ENCODE measurements around the gene APOD. TPM values are rescaled to one million over a fixed set of nuclear protein-coding genes. Genes with fewer than 3 reads are reported as not detected.
A peak's percentile ranks its signal among the peaks of the same experiment; 100 is the strongest.
"Not testable (repeated sequence)": the region's sequence is repeated elsewhere in the genome, so short reads cannot be mapped to it uniquely, and the experiment has no call there.

Gene APOD
- total RNA-seq, 1 donor from 2014 or later, result 60.0 TPM

DNA sequence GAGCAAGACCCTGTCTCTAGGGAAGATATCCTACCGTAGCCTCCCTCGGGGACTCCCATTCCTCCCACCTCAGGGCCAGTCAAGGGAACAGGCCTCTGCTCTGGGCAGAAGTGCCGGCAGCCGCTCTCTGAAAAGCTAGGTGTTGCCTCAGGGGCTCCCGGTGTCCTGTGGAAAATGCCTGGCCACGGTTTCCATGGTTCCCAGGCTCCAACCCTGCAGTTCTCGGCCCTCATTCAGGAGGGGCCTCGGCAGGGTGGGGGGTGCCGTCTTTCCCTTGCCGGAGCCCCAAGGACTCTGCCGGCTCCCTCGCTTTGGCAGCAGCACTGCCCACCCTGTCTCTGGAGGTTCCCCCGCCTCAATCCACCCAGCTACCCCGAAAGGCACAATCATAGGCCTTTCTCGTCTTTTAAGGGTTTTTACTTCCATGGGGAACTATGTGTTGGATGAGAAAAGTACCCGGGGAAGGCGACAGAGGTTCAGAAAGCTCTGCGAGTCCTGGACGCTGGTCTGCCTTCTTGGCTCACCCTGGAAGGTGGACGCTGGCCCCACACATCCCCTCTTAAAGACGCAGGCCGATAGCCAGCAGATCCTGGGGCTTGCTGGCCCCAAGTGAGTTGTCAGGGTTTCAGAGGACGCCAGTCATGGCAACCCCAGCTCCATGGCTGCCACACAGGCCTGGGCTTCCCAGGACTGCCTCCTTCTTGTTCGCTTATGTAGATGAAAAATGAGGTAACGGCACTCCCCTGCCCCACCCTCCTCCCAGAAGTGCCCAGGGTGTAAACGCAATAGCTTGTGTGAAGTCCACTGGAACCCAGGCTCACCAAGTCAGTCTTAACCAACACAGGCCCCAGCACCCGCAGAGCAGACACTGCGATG is 34.3 kb upstream of the APOD start:
- not testable (repeated sequence) for DNase-seq (ENCODE audit: low spot score)

DNA sequence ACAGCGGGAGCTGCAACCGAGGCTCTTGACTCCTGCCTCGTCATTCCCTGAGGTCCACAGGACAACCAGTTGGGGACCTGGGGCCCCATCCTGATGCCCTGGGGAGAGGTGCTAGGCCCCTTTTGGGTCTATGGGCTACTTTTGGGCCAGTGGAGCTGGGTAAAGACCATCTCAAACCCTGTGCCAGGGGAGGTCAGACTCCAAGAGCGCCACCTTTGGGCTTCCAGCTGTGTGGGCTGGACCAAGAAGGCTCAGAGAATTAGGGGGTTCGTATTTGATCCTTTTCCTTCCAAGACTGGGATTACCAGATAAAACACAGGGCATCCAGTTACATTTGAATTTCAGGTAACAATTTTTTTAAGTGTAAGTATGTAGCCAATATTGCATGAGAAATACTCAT is 33.4 kb upstream of the APOD start:
- not testable (repeated sequence) for DNase-seq (ENCODE audit: low spot score)

DNA sequence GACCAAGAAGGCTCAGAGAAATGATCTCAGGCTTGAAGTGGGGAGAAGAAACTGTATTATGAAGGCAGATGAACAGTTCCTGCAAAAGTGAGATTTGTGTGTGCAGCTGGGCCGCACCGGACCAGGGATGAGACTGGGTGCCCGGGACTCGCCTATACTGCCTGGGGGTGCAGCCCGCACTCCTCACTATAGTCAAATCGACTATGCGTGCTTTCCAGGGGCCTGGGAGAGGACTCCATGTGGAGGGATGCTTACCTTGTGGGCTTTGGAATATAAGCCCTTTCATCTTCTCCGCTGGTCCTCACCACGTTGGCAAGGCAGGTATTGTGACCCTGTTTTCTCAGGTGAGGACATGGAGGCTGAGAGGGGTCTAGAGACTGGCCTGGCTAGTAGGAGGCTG is 32.9 kb upstream of the APOD start:
- no peak for DNase-seq (ENCODE audit: low spot score)

DNA sequence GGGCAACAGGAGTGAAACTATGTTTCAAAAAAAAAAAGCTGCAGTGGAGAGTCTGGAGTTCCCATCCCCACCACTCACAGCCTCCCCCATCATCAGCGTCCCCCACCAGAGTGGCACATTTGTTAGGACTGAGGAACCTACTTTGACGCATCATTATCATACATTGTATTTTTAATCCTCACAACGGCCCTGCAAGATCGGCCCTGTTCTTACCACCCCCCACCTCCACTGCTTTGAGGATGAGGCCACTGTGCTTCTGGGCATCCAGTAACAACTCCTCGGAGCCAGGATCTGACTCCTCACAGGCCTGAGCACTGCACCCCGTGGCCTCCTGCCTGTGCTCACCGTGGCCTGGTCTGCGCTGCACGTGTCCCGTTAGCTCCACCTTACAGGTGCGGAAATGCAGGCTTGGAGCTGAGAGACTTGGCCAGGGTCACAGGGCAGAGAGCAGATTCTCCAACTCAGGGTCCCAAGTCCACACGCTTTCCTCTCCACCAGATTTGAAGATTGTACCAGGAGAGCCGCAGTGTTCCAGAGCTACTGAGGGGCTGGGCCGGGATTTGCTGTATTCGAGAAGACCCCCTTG is 32.3 kb upstream of the APOD start:
- peak; percentile 38 for DNase-seq (ENCODE audit: low spot score)

DNA sequence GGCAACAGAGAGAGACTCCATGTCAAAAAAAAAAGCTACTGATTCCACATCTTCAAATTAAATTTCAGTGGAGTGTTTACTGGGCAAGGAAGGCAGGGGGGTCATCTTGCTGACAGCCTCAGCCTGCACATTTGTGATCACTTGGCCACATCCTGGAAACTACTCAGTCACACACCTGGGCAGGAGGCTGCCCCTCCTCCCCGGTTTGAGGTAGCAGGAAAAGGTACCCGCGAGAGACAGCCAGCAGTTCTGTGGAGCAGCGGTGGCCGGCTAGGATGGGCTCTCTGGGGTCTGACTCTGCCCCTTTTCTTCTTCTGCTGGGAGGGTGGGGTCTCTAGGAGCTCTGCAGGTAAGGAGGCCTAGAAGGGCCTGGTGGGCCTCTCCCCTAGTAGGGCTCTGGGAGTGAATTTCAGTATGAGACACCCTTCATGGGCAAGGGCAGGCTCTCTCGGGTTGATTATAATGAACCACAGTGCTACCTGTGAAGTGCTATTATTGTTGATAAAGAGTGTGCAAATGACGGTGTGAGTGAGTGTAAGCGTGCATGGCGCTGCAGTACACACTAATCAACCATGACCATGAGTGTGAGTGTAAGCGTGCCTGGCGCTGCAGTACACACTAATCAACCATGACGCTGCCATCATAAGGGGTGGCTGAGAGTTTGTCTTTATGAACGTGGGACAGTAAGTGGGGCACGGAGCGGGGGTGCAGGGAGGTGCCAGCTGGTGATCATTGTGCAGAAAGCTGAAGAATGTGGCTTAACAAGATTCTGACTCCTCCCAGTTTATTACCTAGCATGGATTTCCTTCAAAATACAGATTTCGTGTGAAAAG is 31.1 kb upstream of the APOD start:
- DNase-seq (ENCODE audit: low spot score), result peak; percentile 48

DNA sequence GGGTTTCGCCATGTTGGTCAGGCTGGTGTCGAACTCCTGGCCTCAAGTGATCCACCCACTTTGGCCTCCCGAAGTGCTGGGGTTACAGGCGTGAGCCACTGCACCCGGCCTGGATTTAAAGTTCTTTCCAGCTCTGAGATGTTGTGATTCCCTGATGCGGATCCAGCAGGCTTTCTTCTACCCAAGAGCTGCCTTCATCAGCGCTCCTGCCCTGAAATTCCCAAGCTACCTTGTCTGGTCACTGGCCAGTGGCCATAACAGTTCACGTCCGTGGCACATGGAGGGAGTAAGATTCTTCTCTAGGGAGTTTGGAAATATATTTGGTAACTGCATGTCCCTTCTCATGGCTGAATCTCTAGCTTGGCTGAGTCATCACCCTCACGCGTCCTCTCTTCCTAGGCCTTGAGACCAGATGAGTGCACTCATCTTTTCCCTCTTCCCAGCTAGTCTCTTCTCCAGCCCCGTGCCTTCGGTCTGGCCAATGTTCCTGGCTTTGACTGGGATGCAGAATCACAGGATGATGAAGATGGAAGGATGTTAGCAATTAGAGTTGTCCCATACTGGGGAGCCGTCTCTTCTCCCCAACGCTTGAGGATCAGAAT is 29.8 kb upstream of the APOD start:
- peak; percentile 25 for DNase-seq (ENCODE audit: low spot score)

DNA sequence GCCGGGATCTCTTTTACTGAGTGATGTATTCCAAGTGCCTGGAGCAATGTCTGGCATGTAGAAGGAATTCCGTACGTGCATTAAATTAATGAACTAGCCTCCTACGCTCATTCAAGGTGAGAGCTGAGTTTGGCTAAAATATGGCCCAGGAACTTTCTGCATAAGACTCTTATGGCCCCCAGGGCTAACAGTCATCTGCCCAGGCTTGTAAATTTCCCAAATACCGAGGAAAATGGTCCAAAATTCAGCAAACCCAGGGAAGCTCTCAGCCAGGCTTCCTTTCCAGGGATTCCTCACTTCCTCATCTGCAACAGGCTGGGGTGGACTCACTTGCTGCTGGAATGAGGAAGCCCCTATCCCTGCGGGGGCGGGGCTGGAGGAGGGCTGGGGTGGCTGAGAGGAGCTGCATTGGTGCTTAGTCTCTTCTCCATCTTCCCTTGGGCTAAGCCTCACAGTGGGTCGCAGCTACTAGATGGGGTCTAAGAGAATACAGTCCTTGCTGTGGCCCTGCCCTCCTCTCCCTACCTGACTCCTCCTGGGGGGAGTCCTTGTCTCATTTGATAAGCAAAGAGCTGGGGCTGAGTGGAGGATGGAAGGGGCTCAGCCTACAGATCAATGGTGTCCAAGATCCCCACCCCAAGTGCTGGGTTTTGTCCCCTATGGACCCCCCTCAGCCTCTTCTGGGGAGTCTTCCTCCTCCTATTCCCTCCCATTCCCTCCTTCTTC is 28.5 kb upstream of the APOD start:
- peak; percentile 24 for DNase-seq (ENCODE audit: low spot score)

DNA sequence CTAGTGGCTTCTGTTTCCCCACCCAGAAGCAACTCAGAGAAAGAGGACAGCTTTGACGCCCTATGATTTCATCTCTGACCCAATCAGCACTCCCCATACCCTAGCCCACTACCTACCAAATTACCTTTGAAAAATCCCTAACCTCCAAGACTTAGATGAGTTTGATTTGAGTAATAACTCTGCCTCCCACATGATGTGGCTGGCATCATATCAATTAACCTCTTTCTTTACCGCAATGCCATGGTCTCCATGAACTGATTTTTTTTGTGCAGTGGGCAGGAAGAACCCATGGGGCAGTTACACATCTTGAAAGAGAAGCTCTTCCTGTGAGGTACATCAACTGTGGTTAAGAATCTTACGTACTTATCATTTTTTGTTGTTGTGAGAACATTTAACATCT is 25.5 kb upstream of the APOD start:
- peak; percentile 17 for DNase-seq (ENCODE audit: low spot score)

DNA sequence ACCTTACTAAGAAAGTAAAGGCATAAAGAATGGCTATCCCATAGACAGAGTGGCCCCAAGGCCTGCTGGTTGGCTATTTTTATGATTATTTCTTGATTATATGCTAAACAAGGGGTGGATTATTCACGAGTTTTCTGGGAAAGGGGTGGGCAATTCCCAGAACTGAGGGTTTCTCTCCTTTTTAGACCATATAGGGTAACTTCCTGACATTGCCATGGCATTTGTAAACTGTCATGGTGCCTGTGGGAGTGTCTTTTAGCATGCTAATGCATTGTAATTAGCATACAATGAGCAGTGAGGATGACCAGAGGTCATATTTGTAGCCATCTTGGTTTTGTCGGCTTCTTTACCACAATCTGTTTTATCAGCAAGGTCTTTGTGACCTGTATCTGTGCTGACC is 18.0 kb upstream of the APOD start:
- not testable (repeated sequence) for DNase-seq (ENCODE audit: low spot score)

DNA sequence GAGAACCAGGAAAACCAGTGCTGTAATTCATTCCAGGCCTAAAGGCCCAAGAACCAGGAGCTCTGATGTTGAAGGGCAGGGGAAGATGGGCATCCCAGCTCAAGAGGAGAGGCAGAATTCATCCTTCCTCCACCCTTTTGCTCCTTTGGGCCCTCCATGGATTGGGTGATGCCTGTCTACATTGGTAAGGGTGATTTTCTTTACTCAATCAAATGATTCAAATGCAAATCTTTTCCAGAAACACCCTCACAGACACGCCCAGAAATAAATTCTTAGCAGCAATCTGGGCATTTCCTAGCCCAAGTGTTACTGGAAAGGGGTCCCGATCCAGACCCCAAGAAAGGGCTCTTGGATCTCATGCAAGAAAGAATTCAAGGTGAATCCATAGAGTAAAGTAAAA is 17.6 kb upstream of the APOD start:
- DNase-seq (ENCODE audit: low spot score), result no peak

DNA sequence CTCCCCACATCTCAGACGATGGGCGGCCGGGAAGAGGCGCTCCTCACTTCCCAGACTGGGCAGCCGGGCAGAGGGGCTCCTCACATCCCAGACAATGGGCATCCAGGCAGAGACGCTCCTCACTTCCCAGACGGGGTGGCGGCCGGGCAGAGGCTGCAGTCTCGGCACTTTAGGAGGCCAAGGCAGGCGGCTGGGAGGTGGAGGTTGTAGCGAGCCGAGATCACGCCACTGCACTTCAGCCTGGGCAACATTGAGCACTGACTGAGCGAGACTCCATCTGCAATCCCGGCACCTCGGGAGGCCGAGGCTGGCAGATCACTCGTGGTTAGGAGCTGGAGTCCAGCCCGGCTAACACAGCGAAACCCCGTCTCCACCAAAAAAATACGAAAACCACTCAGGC is 16.2 kb upstream of the APOD start:
- not testable (repeated sequence) for DNase-seq (ENCODE audit: low spot score)

DNA sequence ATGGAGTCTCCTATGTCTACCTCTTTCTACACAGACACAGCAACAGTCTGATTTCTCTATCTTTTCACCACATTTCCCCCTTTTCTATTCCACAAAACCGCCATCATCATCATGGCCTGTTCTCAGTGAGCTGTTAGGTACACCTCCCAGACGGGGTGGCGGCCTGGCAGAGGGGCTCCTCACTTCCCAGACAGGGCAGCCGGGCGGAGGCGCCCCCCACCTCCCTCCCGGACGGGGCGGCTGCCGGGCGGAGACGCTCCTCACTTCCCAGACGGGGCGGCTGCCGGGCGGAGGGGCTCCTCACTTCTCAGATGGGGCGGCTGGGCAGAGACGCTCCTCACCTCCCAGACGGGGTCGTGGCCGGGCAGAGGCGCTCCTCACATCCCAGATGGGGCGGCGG is 15.8 kb upstream of the APOD start:
- not testable (repeated sequence) for DNase-seq (ENCODE audit: low spot score)

DNA sequence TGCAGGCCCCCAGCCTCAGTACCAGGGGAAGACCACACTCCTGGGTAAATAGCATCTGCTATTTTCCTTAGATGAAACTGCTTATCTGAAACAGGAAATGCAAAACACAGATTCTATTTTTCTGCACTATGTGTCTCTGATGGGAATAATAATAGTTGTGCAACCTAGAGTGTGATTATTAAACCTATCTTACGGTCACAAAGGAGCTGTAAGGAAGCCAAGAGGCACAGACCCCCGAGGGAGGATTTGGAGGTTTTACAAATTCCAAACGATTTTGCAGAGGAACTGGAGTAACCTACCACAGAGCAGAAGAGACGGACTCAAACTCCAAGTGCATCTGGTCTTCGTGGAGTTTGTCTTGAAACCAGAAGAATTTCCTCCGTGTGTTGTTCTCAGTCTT is 14.1 kb upstream of the APOD start:
- DNase-seq (ENCODE audit: low spot score), result no peak

DNA sequence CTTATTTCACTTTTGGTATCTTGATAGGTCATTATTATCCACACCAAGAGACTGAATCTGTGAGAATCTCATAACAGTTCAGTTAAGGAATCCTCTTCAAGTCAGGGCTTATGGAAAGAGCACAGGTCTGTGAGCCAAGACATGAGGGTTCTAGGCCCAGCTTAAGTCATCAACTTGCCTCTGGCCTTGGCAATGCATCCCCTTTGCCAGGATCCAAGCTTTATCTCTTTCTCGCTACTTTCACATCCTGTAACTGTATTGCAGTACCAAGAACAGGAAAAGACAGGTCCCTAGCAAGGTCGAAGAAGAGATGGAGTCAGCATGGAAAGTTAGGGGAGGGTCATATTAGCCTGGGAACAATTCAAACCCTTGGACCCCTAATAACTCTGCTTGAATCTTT is 13.5 kb upstream of the APOD start:
- no peak for DNase-seq (ENCODE audit: low spot score)

DNA sequence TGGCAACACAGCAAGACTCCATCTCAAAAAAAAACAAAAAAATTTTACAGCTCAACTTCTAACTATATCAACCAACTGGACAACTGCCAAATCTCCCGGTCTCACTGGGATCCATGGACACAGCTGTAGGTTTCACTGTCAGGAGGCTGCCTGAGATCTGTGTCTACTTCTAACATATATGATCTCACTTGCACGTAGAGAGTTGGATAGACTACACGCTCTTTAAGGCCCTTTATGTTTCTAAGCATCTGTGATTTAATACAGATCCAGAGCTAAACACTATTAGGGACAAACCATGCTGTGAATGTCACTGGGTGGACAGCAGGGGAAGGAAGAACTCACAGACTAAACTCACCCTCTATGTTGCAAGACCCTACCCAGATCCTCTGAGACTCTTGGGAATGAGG is 13.0 kb upstream of the APOD start:
- no peak for DNase-seq (ENCODE audit: low spot score)

DNA sequence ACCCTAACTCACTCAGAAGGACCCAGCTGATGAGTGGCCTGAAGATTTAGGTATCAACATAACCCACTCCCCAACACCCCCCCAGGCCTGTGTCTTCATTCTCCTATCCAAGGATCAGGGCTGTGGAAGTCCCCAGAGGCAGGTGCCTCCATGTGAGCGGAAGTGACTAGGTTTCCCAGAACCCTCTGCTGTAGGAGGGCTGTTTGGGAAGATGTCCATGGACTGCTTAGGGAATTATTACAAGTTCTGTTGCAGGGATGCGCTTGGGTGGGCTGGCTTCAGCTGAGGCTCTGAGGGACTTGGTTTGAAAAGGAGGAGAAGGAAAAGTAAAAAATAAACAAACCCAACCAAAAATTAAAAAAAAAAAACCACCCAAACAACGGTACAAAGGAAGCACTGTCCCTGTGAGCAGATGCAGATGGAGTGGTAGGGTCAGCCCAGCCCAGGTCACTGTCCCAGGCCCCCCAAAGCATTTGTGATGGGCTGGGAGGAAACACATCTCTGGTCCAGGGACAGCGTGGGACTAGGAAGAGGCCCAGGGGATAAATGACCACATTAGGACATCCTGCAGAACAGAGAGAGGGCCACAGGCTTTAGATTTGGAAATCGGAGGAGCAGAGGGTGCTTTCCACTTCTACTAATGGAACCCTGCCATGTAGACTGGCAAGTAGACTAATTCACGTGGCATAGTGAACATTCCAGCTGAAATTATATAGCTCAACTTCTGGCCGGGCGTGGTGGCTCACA is 12.2 kb upstream of the APOD start:
- DNase-seq (ENCODE audit: low spot score), result no peak

DNA sequence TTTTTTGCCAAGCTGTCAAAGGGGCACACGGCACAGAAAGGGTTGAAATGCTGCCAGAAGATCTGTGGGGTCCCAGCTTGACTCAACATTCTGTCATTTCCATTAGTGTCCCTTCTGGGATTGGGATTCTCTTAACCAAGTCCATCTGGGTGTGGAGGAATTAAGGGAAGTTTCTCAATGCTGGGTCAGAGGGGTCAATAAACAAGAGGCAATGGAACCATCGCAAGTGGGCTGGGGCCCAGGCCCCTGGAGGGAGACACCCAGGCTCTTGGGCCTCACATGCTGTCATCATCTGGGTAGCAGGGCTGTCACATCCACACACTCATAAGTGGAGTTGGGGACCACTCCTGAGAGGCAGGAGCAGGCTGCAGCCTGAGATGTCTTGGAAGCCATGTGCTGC is 8.1 kb upstream of the APOD start:
- DNase-seq (ENCODE audit: low spot score), result no peak

DNA sequence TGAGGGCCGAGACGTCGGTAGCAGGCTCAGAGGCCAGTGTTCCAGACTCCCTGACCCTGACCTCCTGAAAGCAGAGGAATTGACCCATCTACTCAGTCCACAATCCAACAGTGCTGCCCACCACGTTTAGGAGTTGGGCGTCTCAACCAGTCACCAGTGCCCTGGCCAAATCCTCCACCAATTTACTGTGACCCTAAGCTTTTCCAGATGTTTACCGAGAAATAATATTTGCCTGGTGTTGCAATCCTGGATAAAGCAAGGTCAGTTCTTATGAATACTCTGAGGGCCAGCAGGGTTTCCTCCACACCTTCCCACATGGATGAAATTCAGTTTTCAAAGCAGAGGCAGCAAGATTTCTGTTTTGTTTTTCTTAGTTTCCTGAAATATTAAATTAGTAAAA is 7.5 kb upstream of the APOD start:
- DNase-seq (ENCODE audit: low spot score), result no peak

DNA sequence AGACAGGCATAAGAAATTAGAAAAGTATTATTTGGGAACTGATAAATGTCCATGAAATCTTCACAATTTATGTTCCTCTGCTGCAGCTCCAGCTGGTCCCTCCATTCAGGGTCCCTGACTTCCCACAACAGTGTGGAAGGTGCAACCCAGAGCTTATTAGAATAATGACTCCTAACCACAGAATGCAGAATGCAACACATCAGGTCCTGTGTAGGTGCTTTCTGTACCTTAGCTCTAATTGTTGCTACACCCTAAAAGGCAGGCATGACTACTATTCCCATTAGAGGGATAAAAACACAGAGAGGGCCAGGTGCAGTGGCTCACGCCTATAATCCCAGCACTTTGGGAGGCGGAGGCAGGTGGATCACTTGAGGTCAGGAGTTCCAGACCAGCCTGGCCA is 6.6 kb upstream of the APOD start:
- DNase-seq (ENCODE audit: low spot score), result not testable (repeated sequence)

DNA sequence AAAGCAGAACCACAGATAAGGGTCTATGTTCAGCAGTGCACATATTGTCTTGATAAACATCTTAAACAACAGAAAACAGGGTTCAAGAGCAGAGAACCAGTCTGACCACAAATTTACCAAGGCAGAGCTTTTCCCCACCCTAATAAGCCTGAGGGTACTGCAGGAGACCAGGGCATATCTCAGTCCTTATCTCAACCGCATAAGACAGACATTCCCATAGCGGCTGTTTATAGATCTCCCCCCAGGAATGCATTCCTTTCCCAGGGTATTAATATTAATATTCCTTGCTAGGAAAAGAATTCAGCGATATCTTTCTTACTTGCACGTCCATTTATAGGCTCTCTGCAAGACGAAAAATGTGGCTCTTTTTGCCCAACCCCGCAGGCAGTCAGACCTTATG is 6.1 kb upstream of the APOD start:
- not testable (repeated sequence) for DNase-seq (ENCODE audit: low spot score)

DNA sequence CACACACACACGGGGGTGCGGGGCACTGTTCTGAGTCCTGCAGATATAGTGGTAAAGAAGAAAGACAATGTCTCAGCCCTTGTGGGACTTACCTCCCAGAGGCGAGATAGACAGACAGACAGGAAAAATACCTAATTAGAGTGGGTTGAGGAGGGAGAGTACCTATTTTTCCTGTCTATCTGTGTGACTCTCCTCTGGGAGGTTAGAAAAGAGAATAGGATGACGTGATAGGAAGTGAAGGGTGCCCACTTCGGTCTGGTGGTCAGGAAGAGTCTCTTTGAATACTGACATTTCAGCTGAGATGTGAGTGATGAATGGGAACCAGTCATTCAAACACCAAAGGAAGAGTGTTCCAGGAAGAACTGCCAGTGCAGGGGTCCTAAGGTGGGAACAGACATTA is 4.1 kb upstream of the APOD start:
- no peak for DNase-seq (ENCODE audit: low spot score)
